ENCODE data around the gene KCNJ6. TPM values are rescaled to one million over a fixed set of nuclear protein-coding genes. Genes with fewer than 3 reads are reported as not detected.

KCNJ6 gene
- total RNA-seq, 1 donor from 2014 or later = 2.6 TPM

- DNase-seq (ENCODE audit: low read depth) (no peak), FAIRE-seq (no peak)
- H3K4me1 ChIP-seq (ENCODE audit: insufficient read depth, low read length) = no peaks in the 10 kb centered on the region
- H3K27me3 Mint-ChIP-seq (ENCODE audit: low read depth, unreplicated experiment) = no peaks in the 10 kb centered on the region
- no peak overlapping the region for H3K27ac ChIP-seq (ENCODE audit: low read depth, low read length)
- no peak overlapping the region for H3K4me3 ChIP-seq (ENCODE audit: insufficient read depth, low read depth, low read length)
- no peaks in the 10 kb centered on the region for H3K9me3 Mint-ChIP-seq (ENCODE audit: unreplicated experiment)
- no peak overlapping the region for H3K4me3 Mint-ChIP-seq (ENCODE audit: unreplicated experiment)
- H3K36me3 Mint-ChIP-seq (ENCODE audit: low read depth, unreplicated experiment) = no peaks in the 10 kb centered on the region
- no peaks in the 10 kb centered on the region for H3K27me3 ChIP-seq (ENCODE audit: insufficient read depth, low read length)
- no peaks in the 10 kb centered on the region for H3K36me3 ChIP-seq (ENCODE audit: insufficient read depth, low read length)
- peaks cover 8% of the 10 kb centered on the region for H3K4me1 Mint-ChIP-seq (ENCODE audit: low read depth, unreplicated experiment)
- no peak overlapping the region for H3K4me2 ChIP-seq (ENCODE audit: low read length)
- TF ChIP-seq EZH2 (IDR thresholded peaks at IDR 0.05; ENCODE audit: insufficient read depth, low read length) = no peak
- TF ChIP-seq CTCF (IDR thresholded peaks at IDR 0.05; ENCODE audit: insufficient read depth, low read depth, low read length) = no peak
- no peaks in the 10 kb centered on the region for H3K79me2 ChIP-seq (ENCODE audit: insufficient read depth, low read length)
- H3K27ac Mint-ChIP-seq (ENCODE audit: unreplicated experiment) = no peak overlapping the region
- H4K20me1 ChIP-seq (ENCODE audit: insufficient read depth, low read length) = no peaks in the 10 kb centered on the region
- H3K9me3 ChIP-seq (ENCODE audit: insufficient read depth, low read depth, low read length) = no peaks in the 10 kb centered on the region
- H3K9ac ChIP-seq (ENCODE audit: low read length) = no peak overlapping the region
- no peak overlapping the region for H2AFZ ChIP-seq (ENCODE audit: low read depth, low read length)
These were observed 54.7 kb downstream of the KCNJ6 start for GRCh38 chr21:37861561-37861960.

- Histone ChIP-seq H2AFZ (ENCODE audit: low read depth, low read length) (no peak overlapping the region), H3K27ac (ENCODE audit: low read depth, low read length) (no peak overlapping the region), H3K27me3 (ENCODE audit: insufficient read depth, low read length) (no peaks in the 10 kb centered on the region), H3K4me1 (ENCODE audit: insufficient read depth, low read length) (peaks cover 11% of the 10 kb centered on the region), H4K20me1 (ENCODE audit: insufficient read depth, low read length) (no peaks in the 10 kb centered on the region), H3K36me3 (ENCODE audit: insufficient read depth, low read length) (no peaks in the 10 kb centered on the region), H3K4me3 (ENCODE audit: insufficient read depth, low read depth, low read length) (no peak overlapping the region), H3K9ac (ENCODE audit: low read length) (no peak overlapping the region), H3K9me3 (ENCODE audit: insufficient read depth, low read depth, low read length) (no peaks in the 10 kb centered on the region), H3K79me2 (ENCODE audit: insufficient read depth, low read length) (no peaks in the 10 kb centered on the region), H3K4me2 (ENCODE audit: low read length) (no peak overlapping the region)
- Mint-ChIP-seq H3K4me1 (ENCODE audit: low read depth, unreplicated experiment) (peaks cover 18% of the 10 kb centered on the region), H3K27me3 (ENCODE audit: low read depth, unreplicated experiment) (no peaks in the 10 kb centered on the region), H3K27ac (ENCODE audit: unreplicated experiment) (no peak overlapping the region), H3K36me3 (ENCODE audit: low read depth, unreplicated experiment) (no peaks in the 10 kb centered on the region), H3K4me3 (ENCODE audit: unreplicated experiment) (no peak overlapping the region), H3K9me3 (ENCODE audit: unreplicated experiment) (no peaks in the 10 kb centered on the region)
- no peak for DNase-seq (ENCODE audit: low read depth)
- TF ChIP-seq CTCF (IDR thresholded peaks at IDR 0.05; ENCODE audit: insufficient read depth, low read depth, low read length) = no peak
- TF ChIP-seq EZH2 (IDR thresholded peaks at IDR 0.05; ENCODE audit: insufficient read depth, low read length) = no peak
- no peak for FAIRE-seq
These were observed 55.8 kb downstream of the KCNJ6 start for GRCh38 chr21:37860416-37860815.

- no peaks in the 10 kb centered on the region for H4K20me1 ChIP-seq (ENCODE audit: insufficient read depth, low read length)
- Mint-ChIP-seq H3K4me3 (ENCODE audit: unreplicated experiment) (no peak overlapping the region), H3K4me1 (ENCODE audit: low read depth, unreplicated experiment) (peaks cover 13% of the 10 kb centered on the region), H3K27me3 (ENCODE audit: low read depth, unreplicated experiment) (no peaks in the 10 kb centered on the region), H3K36me3 (ENCODE audit: low read depth, unreplicated experiment) (no peaks in the 10 kb centered on the region), H3K9me3 (ENCODE audit: unreplicated experiment) (no peaks in the 10 kb centered on the region), H3K27ac (ENCODE audit: unreplicated experiment) (peak overlapping the region; percentile 37)
- no peaks in the 10 kb centered on the region for H3K36me3 ChIP-seq (ENCODE audit: insufficient read depth, low read length)
- DNase-seq (ENCODE audit: low read depth) (peak; percentile 88), FAIRE-seq (peak; percentile 43)
- H3K27me3 ChIP-seq (ENCODE audit: insufficient read depth, low read length) = no peaks in the 10 kb centered on the region
- H3K9ac ChIP-seq (ENCODE audit: low read length) = peak overlapping the region; percentile 61
- H3K79me2 ChIP-seq (ENCODE audit: insufficient read depth, low read length) = no peaks in the 10 kb centered on the region
- no peaks in the 10 kb centered on the region for H3K9me3 ChIP-seq (ENCODE audit: insufficient read depth, low read depth, low read length)
- H3K4me3 ChIP-seq (ENCODE audit: insufficient read depth, low read depth, low read length) = peak overlapping the region; percentile 13
- peak overlapping the region; percentile 77 for H3K4me2 ChIP-seq (ENCODE audit: low read length)
- peaks cover 18% of the 10 kb centered on the region for H3K4me1 ChIP-seq (ENCODE audit: insufficient read depth, low read length)
- H3K27ac ChIP-seq (ENCODE audit: low read depth, low read length) = peak overlapping the region; percentile 86
- TF ChIP-seq CTCF (IDR thresholded peaks at IDR 0.05; ENCODE audit: insufficient read depth, low read depth, low read length) = no peak
- TF ChIP-seq EZH2 (IDR thresholded peaks at IDR 0.05; ENCODE audit: insufficient read depth, low read length) = no peak
- peak overlapping the region; percentile 53 for H2AFZ ChIP-seq (ENCODE audit: low read depth, low read length)
These were observed 60.3 kb downstream of the KCNJ6 start for GRCh38 chr21:37855647-37856625.

Data from astrocyte (in vitro differentiated cells and primary cell).